Endodermal cell (in vitro differentiated cells): ENCODE measurements around the gene LENEP. TPM values are rescaled to one million over a fixed set of nuclear protein-coding genes. Genes with fewer than 3 reads are reported as not detected.
A peak's percentile ranks its signal among the peaks of the same experiment; 100 is the strongest.

Source experiments
- DNase-seq: peaks from one replicate; pipeline ENCODE4 v3.0.0-alpha.2; 2017
- H3K27ac ChIP-seq: 2 replicates; pipeline ENCODE4 v1.5.1; 2013; ENCODE audit warnings: mild to moderate bottlenecking, low read depth, low read length, moderate library complexity
- H3K27me3 ChIP-seq: 2 replicates; pipeline ENCODE4 v1.6.1; 2013; ENCODE audit warnings: mild to moderate bottlenecking, low read length, moderate library complexity; ENCODE audit not compliant: insufficient read depth, control insufficient read depth, poor library complexity, severe bottlenecking
- H3K36me3 ChIP-seq: 2 replicates; pipeline ENCODE4 v1.7.0; 2013; ENCODE audit warnings: mild to moderate bottlenecking, low read length, moderate library complexity; ENCODE audit not compliant: control insufficient read depth, insufficient read depth
- H3K4me1 ChIP-seq: one replicate; pipeline ENCODE4 v1.7.0; 2013; ENCODE audit warnings: low read length; ENCODE audit not compliant: control insufficient read depth, insufficient read depth
- H3K4me3 ChIP-seq: 2 replicates; pipeline ENCODE4 v1.5.1; 2013; ENCODE audit warnings: mild to moderate bottlenecking, low read length, moderate library complexity
- H3K9ac ChIP-seq: 2 replicates; pipeline ENCODE4 v1.6.1; 2013; ENCODE audit warnings: mild to moderate bottlenecking, low read length, moderate library complexity; ENCODE audit not compliant: poor library complexity, severe bottlenecking; ENCODE audit errors: extremely low read depth
- H3K9me3 ChIP-seq: 2 replicates; pipeline ENCODE4 v1.6.1; 2013; ENCODE audit warnings: mild to moderate bottlenecking, low read length, moderate library complexity; ENCODE audit not compliant: control insufficient read depth
- H3K27ac Mint-ChIP-seq: 2 replicates; pipeline ENCODE4 v1.8.0; 2020; ENCODE audit warnings: mixed read lengths
- H3K27me3 Mint-ChIP-seq: 2 replicates; pipeline ENCODE4 v1.8.0; 2021; ENCODE audit warnings: mild to moderate bottlenecking, mixed read lengths; ENCODE audit not compliant: insufficient read depth
- H3K36me3 Mint-ChIP-seq: 2 replicates; pipeline ENCODE4 v1.8.0; 2020; ENCODE audit warnings: low read depth, mixed read lengths
- H3K4me1 Mint-ChIP-seq: 2 replicates; pipeline ENCODE4 v1.8.0; 2020; ENCODE audit warnings: mixed read lengths
- H3K4me3 Mint-ChIP-seq: 2 replicates; pipeline ENCODE4 v1.8.0; 2020; ENCODE audit warnings: mild to moderate bottlenecking, moderate library complexity, mixed read lengths
- H3K9me3 Mint-ChIP-seq: 2 replicates; pipeline ENCODE4 v1.8.0; 2020; ENCODE audit warnings: mild to moderate bottlenecking, mixed read lengths
- WGBS, 2 experiments: methylation state at CpG; one replicate each; pipeline versions ENCODE4 v1.1.5 to v1.1.7; 2013; ENCODE audit warnings: missing lambda C conversion rate in 2 of 2, mixed read lengths in 1 of 2; ENCODE audit not compliant: insufficient coverage in 1 of 2, insufficient read length in 1 of 2; 5-methylcytosine and 5-hydroxymethylcytosine counted together
- total RNA-seq, 2 donors: library from RNA; stranded (reverse); fragmentation: NEBNext Ultra II Directional in 1 of 2; extraction: Animal tissue kit (Norgen Biotek cat#: 25700) in 1 of 2; gene quantifications; 2 replicates in 1 of 2; 3 replicates in 1 of 2; pipeline ENCODE4 v1.2.1, GENCODE V29; 2021
- TF ChIP-seq, protein P1 (sequence below): fragments of 200-600 bp; sonication (generic); conservative IDR thresholded peaks from 2 replicates; pipeline ENCODE4 v1.5.0; 2021; ENCODE audit warnings: antibody characterized with exemption, mild to moderate bottlenecking

Gene LENEP
- total RNA-seq, 2 donors from 2014 or later: 2.0 TPM; not detected in 1

GRCh38 chr1:155004352-155005075 lies 11.1 kb downstream of the LENEP start:
- peak overlapping the region; percentile 93 for H3K4me3 ChIP-seq
- no peaks in the 10 kb centered on the region for H3K9me3 Mint-ChIP-seq
- H3K4me1 ChIP-seq: peaks cover 9% of the 10 kb centered on the region
- H3K36me3 Mint-ChIP-seq: no peaks in the 10 kb centered on the region
- H3K4me3 Mint-ChIP-seq: peak overlapping the region; percentile 93
- H3K9ac ChIP-seq: no peak overlapping the region
- no peaks in the 10 kb centered on the region for H3K9me3 ChIP-seq
- no peaks in the 10 kb centered on the region for H3K27me3 ChIP-seq
- no peak for DNase-seq
- peaks cover 13% of the 10 kb centered on the region for H3K4me1 Mint-ChIP-seq
- H3K36me3 ChIP-seq: no peaks in the 10 kb centered on the region
- TF ChIP-seq, protein P1, sequence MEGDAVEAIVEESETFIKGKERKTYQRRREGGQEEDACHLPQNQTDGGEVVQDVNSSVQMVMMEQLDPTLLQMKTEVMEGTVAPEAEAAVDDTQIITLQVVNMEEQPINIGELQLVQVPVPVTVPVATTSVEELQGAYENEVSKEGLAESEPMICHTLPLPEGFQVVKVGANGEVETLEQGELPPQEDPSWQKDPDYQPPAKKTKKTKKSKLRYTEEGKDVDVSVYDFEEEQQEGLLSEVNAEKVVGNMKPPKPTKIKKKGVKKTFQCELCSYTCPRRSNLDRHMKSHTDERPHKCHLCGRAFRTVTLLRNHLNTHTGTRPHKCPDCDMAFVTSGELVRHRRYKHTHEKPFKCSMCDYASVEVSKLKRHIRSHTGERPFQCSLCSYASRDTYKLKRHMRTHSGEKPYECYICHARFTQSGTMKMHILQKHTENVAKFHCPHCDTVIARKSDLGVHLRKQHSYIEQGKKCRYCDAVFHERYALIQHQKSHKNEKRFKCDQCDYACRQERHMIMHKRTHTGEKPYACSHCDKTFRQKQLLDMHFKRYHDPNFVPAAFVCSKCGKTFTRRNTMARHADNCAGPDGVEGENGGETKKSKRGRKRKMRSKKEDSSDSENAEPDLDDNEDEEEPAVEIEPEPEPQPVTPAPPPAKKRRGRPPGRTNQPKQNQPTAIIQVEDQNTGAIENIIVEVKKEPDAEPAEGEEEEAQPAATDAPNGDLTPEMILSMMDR: no peak
- H3K27me3 Mint-ChIP-seq: no peaks in the 10 kb centered on the region
- 46 to 70% methylated on average over 3 to 5 of the region's 5 CpGs for WGBS, 2 experiments
- H3K27ac Mint-ChIP-seq: peak overlapping the region; percentile 78
- peak overlapping the region; percentile 1 for H3K27ac ChIP-seq

DNA sequence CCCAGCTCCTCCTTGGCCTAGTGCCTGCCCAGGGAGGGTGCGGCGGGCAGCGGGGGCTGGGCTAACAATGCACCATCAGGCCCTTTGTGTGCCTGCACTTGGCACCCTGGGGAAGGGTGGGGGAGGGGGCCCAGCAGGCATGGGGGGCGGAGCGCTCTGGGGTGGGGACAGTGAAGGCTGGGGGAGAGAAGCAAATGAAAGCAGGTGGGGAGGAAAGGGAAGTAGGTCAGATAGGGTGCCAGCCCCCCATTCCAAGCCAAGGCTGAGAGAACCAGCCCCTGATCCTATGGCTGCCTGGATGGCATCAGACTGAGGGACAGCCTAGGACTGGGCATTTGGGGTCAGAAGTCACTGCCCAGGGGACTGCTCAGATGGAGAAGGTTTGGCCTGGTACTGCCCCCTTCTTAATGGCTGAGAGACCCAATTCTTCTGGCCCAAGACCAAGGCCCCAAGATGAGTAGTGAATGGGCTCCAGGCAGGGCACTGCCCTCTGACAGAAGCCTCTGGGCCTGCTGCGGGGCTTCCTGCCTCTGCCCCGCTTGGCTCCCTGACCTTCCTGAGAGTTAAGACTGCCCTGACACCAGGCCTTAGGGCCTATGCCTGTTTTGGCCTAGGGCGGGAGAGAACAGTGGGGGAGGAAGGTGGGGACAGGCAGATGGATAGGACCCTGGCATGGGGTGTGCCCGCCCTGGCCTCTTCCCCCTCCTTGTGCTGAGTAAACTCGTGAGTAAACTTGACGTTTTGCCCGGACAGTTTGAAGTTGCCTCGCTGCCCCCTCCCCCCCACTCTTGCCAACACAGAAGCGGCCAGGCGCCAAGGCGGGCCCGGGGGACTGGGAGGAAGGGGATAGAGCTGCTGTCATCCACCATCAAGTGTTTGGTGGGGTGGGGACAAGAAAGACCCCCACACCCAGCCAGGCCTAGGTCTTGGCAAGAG lies 12.0 kb downstream of the LENEP start:
- no peaks in the 10 kb centered on the region for H3K27me3 ChIP-seq
- no peak for DNase-seq
- H3K9me3 Mint-ChIP-seq: no peaks in the 10 kb centered on the region
- WGBS, 2 experiments: 91 to 100% methylated on average over 2 to 17 of the region's 17 CpGs
- no peaks in the 10 kb centered on the region for H3K27me3 Mint-ChIP-seq
- H3K4me3 Mint-ChIP-seq: peak overlapping the region; percentile 93
- no peak overlapping the region for H3K27ac ChIP-seq
- peaks cover 9% of the 10 kb centered on the region for H3K4me1 ChIP-seq
- peaks cover 15% of the 10 kb centered on the region for H3K4me1 Mint-ChIP-seq
- no peak overlapping the region for H3K9ac ChIP-seq
- no peak overlapping the region for H3K4me3 ChIP-seq
- no peaks in the 10 kb centered on the region for H3K36me3 Mint-ChIP-seq
- H3K36me3 ChIP-seq: no peaks in the 10 kb centered on the region
- H3K27ac Mint-ChIP-seq: peak overlapping the region; percentile 44
- no peaks in the 10 kb centered on the region for H3K9me3 ChIP-seq
- TF ChIP-seq, protein P1: no peak

- no peaks in the 10 kb centered on the region for H3K36me3 ChIP-seq
- no peak for DNase-seq
- H3K27me3 Mint-ChIP-seq: no peaks in the 10 kb centered on the region
- H3K4me1 ChIP-seq: peaks cover 9% of the 10 kb centered on the region
- H3K4me3 Mint-ChIP-seq: no peak overlapping the region
- H3K4me1 Mint-ChIP-seq: peaks cover 19% of the 10 kb centered on the region
- H3K27ac Mint-ChIP-seq: no peak overlapping the region
- WGBS, 2 experiments: 80 to 93% methylated on average over 2 of the region's 2 CpGs
- no peaks in the 10 kb centered on the region for H3K27me3 ChIP-seq
- no peaks in the 10 kb centered on the region for H3K9me3 ChIP-seq
- TF ChIP-seq, protein P1: no peak
- no peaks in the 10 kb centered on the region for H3K9me3 Mint-ChIP-seq
- no peak overlapping the region for H3K9ac ChIP-seq
- no peak overlapping the region for H3K4me3 ChIP-seq
- no peaks in the 10 kb centered on the region for H3K36me3 Mint-ChIP-seq
- H3K27ac ChIP-seq: no peak overlapping the region
Observed at GRCh38 chr1:155006601-155007101, 13.3 kb downstream of the LENEP start.
